Measurements from ENCODE around the gene SLC66A1.

SLC66A1 gene

GRCh38 chr1:19306941-19307340 is 5.2 kb upstream of the SLC66A1 start:
- no peak for DNase-seq

- no peak for DNase-seq
Measured at GRCh38 chr1:19307794-19308508, 4.2 kb upstream of the SLC66A1 start.

- DNase-seq, result no peak
Measured at GRCh38 chr1:19308509-19308907, 3.6 kb upstream of the SLC66A1 start.

- no peak for DNase-seq
Measured at GRCh38 chr1:19309123-19309813, 2.9 kb upstream of the SLC66A1 start.

- DNase-seq, result no peak
Measured at GRCh38 chr1:19310061-19310460, 2.1 kb upstream of the SLC66A1 start.

- no peak for DNase-seq
Measured at GRCh38 chr1:19310720-19311502, 1.2 kb upstream of the SLC66A1 start.

GRCh38 chr1:19311503-19311930 is 609 bp upstream of the SLC66A1 start:
- DNase-seq, result no peak

GRCh38 chr1:19312782-19313635 is 883 bp downstream of the SLC66A1 start:
- DNase-seq, result no peak

GRCh38 chr1:19313636-19313959 is 1.5 kb downstream of the SLC66A1 start:
- no peak for DNase-seq

- DNase-seq, result no peak
Measured at GRCh38 chr1:19313961-19314882, 2.1 kb downstream of the SLC66A1 start.

- no peak for DNase-seq
Measured at GRCh38 chr1:19315378-19316198, 3.5 kb downstream of the SLC66A1 start.

GRCh38 chr1:19317126-19317910 is 5.2 kb downstream of the SLC66A1 start:
- no peak for DNase-seq

- DNase-seq, result no peak
Measured at GRCh38 chr1:19319196-19319595, 7.1 kb downstream of the SLC66A1 start.

GRCh38 chr1:19321071-19321470 is 8.9 kb downstream of the SLC66A1 start:
- DNase-seq, result no peak

- no peak for DNase-seq
Measured at GRCh38 chr1:19322481-19322880, 10.4 kb downstream of the SLC66A1 start.

- DNase-seq, result no peak
Measured at GRCh38 chr1:19323987-19324664, 12.0 kb downstream of the SLC66A1 start.

GRCh38 chr1:19324665-19324990 is 12.5 kb downstream of the SLC66A1 start:
- no peak for DNase-seq

- DNase-seq, result no peak
Measured at GRCh38 chr1:19325368-19325957, 13.3 kb downstream of the SLC66A1 start.
